Retinal pigment epithelial cell (primary cell): Measurements from ENCODE around the gene GP1BA.

ENCODE experiments used
- DNase-seq: peaks from one replicate; pipeline ENCODE4 v3.0.0-alpha.2; 2010; ENCODE audit warnings: low read depth
- H3K4me3 ChIP-seq: 2 replicates; pipeline ENCODE4 v1.5.1; 2011; ENCODE audit warnings: mild to moderate bottlenecking, low read length, control low read depth, moderate library complexity
- TF ChIP-seq, protein P1 (sequence below): conservative IDR thresholded peaks from 2 replicates; pipeline ENCODE4 v1.5.1; 2011; ENCODE audit warnings: low read depth, low read length, control low read depth, inconsistent platforms

GP1BA gene

GRCh38 chr17:4945176-4945943 is 13.3 kb downstream of the GP1BA start:
- peak overlapping the region; percentile 29 for H3K4me3 ChIP-seq
- TF ChIP-seq, protein P1, sequence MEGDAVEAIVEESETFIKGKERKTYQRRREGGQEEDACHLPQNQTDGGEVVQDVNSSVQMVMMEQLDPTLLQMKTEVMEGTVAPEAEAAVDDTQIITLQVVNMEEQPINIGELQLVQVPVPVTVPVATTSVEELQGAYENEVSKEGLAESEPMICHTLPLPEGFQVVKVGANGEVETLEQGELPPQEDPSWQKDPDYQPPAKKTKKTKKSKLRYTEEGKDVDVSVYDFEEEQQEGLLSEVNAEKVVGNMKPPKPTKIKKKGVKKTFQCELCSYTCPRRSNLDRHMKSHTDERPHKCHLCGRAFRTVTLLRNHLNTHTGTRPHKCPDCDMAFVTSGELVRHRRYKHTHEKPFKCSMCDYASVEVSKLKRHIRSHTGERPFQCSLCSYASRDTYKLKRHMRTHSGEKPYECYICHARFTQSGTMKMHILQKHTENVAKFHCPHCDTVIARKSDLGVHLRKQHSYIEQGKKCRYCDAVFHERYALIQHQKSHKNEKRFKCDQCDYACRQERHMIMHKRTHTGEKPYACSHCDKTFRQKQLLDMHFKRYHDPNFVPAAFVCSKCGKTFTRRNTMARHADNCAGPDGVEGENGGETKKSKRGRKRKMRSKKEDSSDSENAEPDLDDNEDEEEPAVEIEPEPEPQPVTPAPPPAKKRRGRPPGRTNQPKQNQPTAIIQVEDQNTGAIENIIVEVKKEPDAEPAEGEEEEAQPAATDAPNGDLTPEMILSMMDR, result no peak
- DNase-seq, result no peak

GRCh38 chr17:4945944-4946280 is 13.8 kb downstream of the GP1BA start:
- no peak for DNase-seq
- TF ChIP-seq, protein P1, result no peak
- peak overlapping the region; percentile 93 for H3K4me3 ChIP-seq

- TF ChIP-seq, protein P1, result no peak
- DNase-seq, result no peak
- H3K4me3 ChIP-seq, result peak overlapping the region; percentile 93
Measured at GRCh38 chr17:4946312-4946976, 14.4 kb downstream of the GP1BA start.

GRCh38 chr17:4947010-4947410 is 14.9 kb downstream of the GP1BA start:
- TF ChIP-seq, protein P1, result no peak
- peak overlapping the region; percentile 93 for H3K4me3 ChIP-seq
- DNase-seq, result no peak

DNA sequence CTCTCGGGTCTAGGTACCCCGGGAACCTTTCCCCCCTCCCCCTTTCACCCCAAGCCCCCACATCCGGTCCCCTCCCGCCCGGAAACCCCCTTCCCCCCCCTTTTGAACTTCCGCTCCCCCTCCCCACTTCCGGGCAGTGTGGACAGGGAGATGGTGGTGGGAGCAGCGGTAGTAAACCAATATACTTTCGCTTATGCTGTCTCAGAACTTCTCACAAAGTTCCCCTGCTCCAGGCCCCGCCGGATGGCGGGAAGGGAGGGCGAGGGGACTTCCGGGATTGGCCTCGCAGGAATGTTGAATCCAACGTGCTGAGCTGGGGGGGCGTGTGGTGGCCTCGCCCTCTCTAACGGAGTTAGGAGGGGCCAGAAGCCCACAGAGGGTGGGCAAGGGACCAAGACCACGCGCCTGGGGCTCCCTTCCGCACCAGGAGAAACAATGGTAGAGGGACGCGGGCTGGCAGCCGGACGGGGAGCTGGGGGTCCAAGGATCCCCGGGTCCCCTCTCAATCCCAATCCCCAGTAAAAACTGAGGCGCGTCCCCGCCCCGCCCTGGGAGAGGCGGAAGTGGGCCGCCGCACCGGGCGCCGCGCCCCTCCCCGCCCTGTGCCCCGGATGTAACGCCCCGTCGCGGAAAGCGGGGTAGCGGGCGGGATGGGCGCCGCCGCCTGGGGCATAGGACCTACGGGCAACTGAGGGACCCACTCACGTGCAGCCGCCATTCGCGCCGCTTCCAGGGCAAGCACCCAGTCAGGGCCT is 15.5 kb downstream of the GP1BA start:
- TF ChIP-seq, protein P1, result no peak
- peak overlapping the region; percentile 93 for H3K4me3 ChIP-seq
- DNase-seq, result no peak

DNA sequence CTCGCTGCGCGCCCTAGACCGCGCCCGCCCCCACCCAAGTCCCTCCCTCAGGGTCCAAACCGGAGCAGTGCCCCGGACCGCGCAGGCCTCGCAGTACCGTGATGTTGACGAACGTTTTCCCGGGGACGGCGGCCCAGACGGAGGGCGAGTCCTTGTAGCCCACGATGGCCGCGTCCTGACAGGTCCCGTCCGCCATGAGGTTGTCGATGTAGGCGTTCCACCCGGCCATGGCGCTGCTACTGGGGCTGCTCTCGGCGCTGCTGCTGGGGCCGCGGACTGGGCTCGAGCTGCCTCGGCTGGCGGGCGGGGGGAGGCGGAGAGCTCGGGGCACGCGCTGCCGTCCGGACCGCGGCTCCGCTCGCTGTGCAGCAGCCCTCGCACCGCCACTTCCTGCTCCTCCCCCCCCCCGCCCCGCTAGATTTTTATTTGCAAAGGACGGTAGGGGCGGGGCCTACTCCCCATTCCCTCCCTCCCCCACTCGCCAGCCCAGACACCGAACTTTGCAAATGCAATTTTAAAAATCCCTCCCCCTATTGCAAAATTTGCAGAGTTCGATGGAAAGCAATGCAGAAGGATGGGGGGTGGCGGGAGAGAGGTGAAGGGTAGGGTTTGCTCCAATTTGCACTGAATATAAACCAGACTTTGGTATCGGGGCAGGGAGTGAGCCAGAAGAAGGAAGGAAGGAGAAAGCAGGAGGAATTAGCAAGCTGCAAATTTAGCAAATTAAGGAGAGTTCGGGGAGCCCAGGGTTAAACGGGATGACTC is 16.3 kb downstream of the GP1BA start, which contains the start of gene PFN1:
PFN1 (minus strand) TSS at position 365 of the 765 bp plus-strand sequence; CDS start at position 229, 136 bp downstream.
- H3K4me3 ChIP-seq, result peak within 1 kb of the TSS; percentile 93
- peak; percentile 63 for DNase-seq
- TF ChIP-seq, protein P1, result no peak
